ENCODE measurements around the gene EVA1C.

EVA1C gene

GRCh38 chr21:32392880-32393676 is 19.4 kb upstream of the EVA1C start, which contains the start of gene URB1:
Gene URB1 (minus strand): TSS chr21:32393012. CDS start chr21:32392910, 102 bp downstream.
- no peak for TF ChIP-seq EZH2 (IDR thresholded peaks at IDR 0.05)
- TF ChIP-seq POLR2AphosphoS5 (IDR thresholded peaks at IDR 0.05; ENCODE audit: borderline replicate concordance, low read depth, low read length), result peak; percentile 90
- peak within 1 kb of the TSS; percentile 78 for H3K4me3 ChIP-seq
- H3K9me3 ChIP-seq (ENCODE audit: low read depth, low read length), result no peaks in the 10 kb centered on the region
- no peak for DNase-seq (ENCODE audit: low read depth, low spot score)
- H3K36me3 ChIP-seq (ENCODE audit: insufficient read depth, low read length), result peaks cover 17% of the 10 kb centered on the region
- peak within 1 kb of the TSS; percentile 81 for H3K9ac ChIP-seq (ENCODE audit: insufficient read length)
- H3K27ac ChIP-seq, result no peak within 1 kb of the TSS

GRCh38 chr21:32393677-32394001 is 18.9 kb upstream of the EVA1C start:
- peak overlapping the region; percentile 77 for H3K9ac ChIP-seq (ENCODE audit: insufficient read length)
- DNase-seq (ENCODE audit: low read depth, low spot score), result no peak
- H3K36me3 ChIP-seq (ENCODE audit: insufficient read depth, low read length), result peaks cover 13% of the 10 kb centered on the region
- H3K27ac ChIP-seq, result no peak overlapping the region
- H3K4me3 ChIP-seq, result peak overlapping the region; percentile 78
- H3K9me3 ChIP-seq (ENCODE audit: low read depth, low read length), result no peaks in the 10 kb centered on the region
- TF ChIP-seq EZH2 (IDR thresholded peaks at IDR 0.05), result no peak
- TF ChIP-seq POLR2AphosphoS5 (IDR thresholded peaks at IDR 0.05; ENCODE audit: borderline replicate concordance, low read depth, low read length), result no peak
- no peak for TF ChIP-seq FOXP2 (optimal IDR thresholded peaks at IDR 0.05; ENCODE audit: control extremely low read depth, extremely low read length, insufficient read depth)

GRCh38 chr21:32403201-32403777 is 9.2 kb upstream of the EVA1C start:
- peak; percentile 48 for DNase-seq (ENCODE audit: low read depth, low spot score)
- H3K4me3 ChIP-seq, result peak overlapping the region; percentile 35
- H3K9ac ChIP-seq (ENCODE audit: insufficient read length), result no peak overlapping the region
- TF ChIP-seq POLR2AphosphoS5 (IDR thresholded peaks at IDR 0.05; ENCODE audit: borderline replicate concordance, low read depth, low read length) (no peak), EZH2 (IDR thresholded peaks at IDR 0.05) (no peak), FOXP2 (optimal IDR thresholded peaks at IDR 0.05; ENCODE audit: control extremely low read depth, extremely low read length, insufficient read depth) (no peak)
- no peak overlapping the region for H3K27ac ChIP-seq
- H3K36me3 ChIP-seq (ENCODE audit: insufficient read depth, low read length), result no peaks in the 10 kb centered on the region
- no peaks in the 10 kb centered on the region for H3K9me3 ChIP-seq (ENCODE audit: low read depth, low read length)

GRCh38 chr21:32406405-32406804 is 6.1 kb upstream of the EVA1C start:
- no peak overlapping the region for H3K4me3 ChIP-seq
- no peak overlapping the region for H3K27ac ChIP-seq
- no peak overlapping the region for H3K9ac ChIP-seq (ENCODE audit: insufficient read length)
- H3K36me3 ChIP-seq (ENCODE audit: insufficient read depth, low read length), result no peaks in the 10 kb centered on the region
- no peak for DNase-seq (ENCODE audit: low read depth, low spot score)
- no peak for TF ChIP-seq FOXP2 (optimal IDR thresholded peaks at IDR 0.05; ENCODE audit: control extremely low read depth, extremely low read length, insufficient read depth)
- TF ChIP-seq POLR2AphosphoS5 (IDR thresholded peaks at IDR 0.05; ENCODE audit: borderline replicate concordance, low read depth, low read length), result no peak
- TF ChIP-seq EZH2 (IDR thresholded peaks at IDR 0.05), result no peak
- no peaks in the 10 kb centered on the region for H3K9me3 ChIP-seq (ENCODE audit: low read depth, low read length)

GRCh38 chr21:32410291-32410690 is 2.2 kb upstream of the EVA1C start:
- DNase-seq (ENCODE audit: low read depth, low spot score), result no peak
- H3K36me3 ChIP-seq (ENCODE audit: insufficient read depth, low read length), result no peaks in the 10 kb centered on the region
- no peaks in the 10 kb centered on the region for H3K9me3 ChIP-seq (ENCODE audit: low read depth, low read length)
- TF ChIP-seq POLR2AphosphoS5 (IDR thresholded peaks at IDR 0.05; ENCODE audit: borderline replicate concordance, low read depth, low read length), result no peak
- TF ChIP-seq FOXP2 (optimal IDR thresholded peaks at IDR 0.05; ENCODE audit: control extremely low read depth, extremely low read length, insufficient read depth), result no peak
- TF ChIP-seq EZH2 (IDR thresholded peaks at IDR 0.05), result no peak
- H3K9ac ChIP-seq (ENCODE audit: insufficient read length), result no peak overlapping the region
- H3K27ac ChIP-seq, result no peak overlapping the region
- H3K4me3 ChIP-seq, result no peak overlapping the region

GRCh38 chr21:32410916-32411315 is 1.6 kb upstream of the EVA1C start:
- Histone ChIP-seq H3K4me3 (no peak overlapping the region), H3K36me3 (ENCODE audit: insufficient read depth, low read length) (no peaks in the 10 kb centered on the region), H3K9ac (ENCODE audit: insufficient read length) (no peak overlapping the region), H3K27ac (no peak overlapping the region), H3K9me3 (ENCODE audit: low read depth, low read length) (no peaks in the 10 kb centered on the region)
- TF ChIP-seq EZH2 (IDR thresholded peaks at IDR 0.05) (no peak), POLR2AphosphoS5 (IDR thresholded peaks at IDR 0.05; ENCODE audit: borderline replicate concordance, low read depth, low read length) (no peak), FOXP2 (optimal IDR thresholded peaks at IDR 0.05; ENCODE audit: control extremely low read depth, extremely low read length, insufficient read depth) (no peak)
- no peak for DNase-seq (ENCODE audit: low read depth, low spot score)

- DNase-seq (ENCODE audit: low read depth, low spot score), result no peak
- H3K9ac ChIP-seq (ENCODE audit: insufficient read length), result peak overlapping the region; percentile 64
- no peak overlapping the region for H3K27ac ChIP-seq
- H3K9me3 ChIP-seq (ENCODE audit: low read depth, low read length), result no peaks in the 10 kb centered on the region
- TF ChIP-seq FOXP2 (optimal IDR thresholded peaks at IDR 0.05; ENCODE audit: control extremely low read depth, extremely low read length, insufficient read depth), result no peak
- no peak for TF ChIP-seq POLR2AphosphoS5 (IDR thresholded peaks at IDR 0.05; ENCODE audit: borderline replicate concordance, low read depth, low read length)
- TF ChIP-seq EZH2 (IDR thresholded peaks at IDR 0.05), result no peak
- H3K4me3 ChIP-seq, result peak overlapping the region; percentile 78
- H3K36me3 ChIP-seq (ENCODE audit: insufficient read depth, low read length), result no peaks in the 10 kb centered on the region
Measured at GRCh38 chr21:32411350-32412161, 950 bp upstream of the EVA1C start.

GRCh38 chr21:32413015-32413504 is 554 bp downstream of the EVA1C start:
- TF ChIP-seq POLR2AphosphoS5 (IDR thresholded peaks at IDR 0.05; ENCODE audit: borderline replicate concordance, low read depth, low read length) (no peak), FOXP2 (optimal IDR thresholded peaks at IDR 0.05; ENCODE audit: control extremely low read depth, extremely low read length, insufficient read depth) (no peak), EZH2 (IDR thresholded peaks at IDR 0.05) (no peak)
- no peak for DNase-seq (ENCODE audit: low read depth, low spot score)
- Histone ChIP-seq H3K36me3 (ENCODE audit: insufficient read depth, low read length) (no peaks in the 10 kb centered on the region), H3K4me3 (peak overlapping the region; percentile 78), H3K9ac (ENCODE audit: insufficient read length) (no peak overlapping the region), H3K27ac (no peak overlapping the region), H3K9me3 (ENCODE audit: low read depth, low read length) (no peaks in the 10 kb centered on the region)

Data from SK-N-MC (cell line).